ENCODE results near the gene TBC1D10A.

TBC1D10A gene

GRCh38 chr22:30273711-30274436, 52.9 kb downstream of the TBC1D10A start:
- H3K36me3 ChIP-seq (ENCODE audit: control insufficient read depth, insufficient read depth, low read length), result no peaks in the 10 kb centered on the region
- WGBS, 2 experiments (ENCODE audit: insufficient coverage in 2 of 2), result 72 to 81% methylated on average over 9 of the region's 10 CpGs
- no peak overlapping the region for H3K27ac ChIP-seq (ENCODE audit: low read depth, low read length, severe bottlenecking)
- peaks cover 6% of the 10 kb centered on the region for H3K4me1 ChIP-seq (ENCODE audit: control insufficient read depth, insufficient read depth, low read length, poor library complexity, severe bottlenecking)
- H3K9me3 ChIP-seq (ENCODE audit: control insufficient read depth, low read length), result no peaks in the 10 kb centered on the region
- no peak overlapping the region for H3K4me3 ChIP-seq (ENCODE audit: extremely low read depth, insufficient read depth, low read length, poor library complexity, severe bottlenecking)

GRCh38 chr22:30272781-30273601, 53.8 kb downstream of the TBC1D10A start:
- peaks cover 4% of the 10 kb centered on the region for H3K4me1 ChIP-seq (ENCODE audit: control insufficient read depth, insufficient read depth, low read length, poor library complexity, severe bottlenecking)
- H3K9me3 ChIP-seq (ENCODE audit: control insufficient read depth, low read length), result no peaks in the 10 kb centered on the region
- 87 to 89% methylated on average over 11 to 12 of the region's 16 CpGs for WGBS, 2 experiments (ENCODE audit: insufficient coverage in 2 of 2)
- no peak overlapping the region for H3K4me3 ChIP-seq (ENCODE audit: extremely low read depth, insufficient read depth, low read length, poor library complexity, severe bottlenecking)
- H3K36me3 ChIP-seq (ENCODE audit: control insufficient read depth, insufficient read depth, low read length), result no peaks in the 10 kb centered on the region
- no peak overlapping the region for H3K27ac ChIP-seq (ENCODE audit: low read depth, low read length, severe bottlenecking)

GRCh38 chr22:30270832-30271231, 55.9 kb downstream of the TBC1D10A start:
- Histone ChIP-seq H3K4me1 (ENCODE audit: control insufficient read depth, insufficient read depth, low read length, poor library complexity, severe bottlenecking) (no peaks in the 10 kb centered on the region), H3K4me3 (ENCODE audit: extremely low read depth, insufficient read depth, low read length, poor library complexity, severe bottlenecking) (no peak overlapping the region), H3K9me3 (ENCODE audit: control insufficient read depth, low read length) (no peaks in the 10 kb centered on the region), H3K36me3 (ENCODE audit: control insufficient read depth, insufficient read depth, low read length) (no peaks in the 10 kb centered on the region), H3K27ac (ENCODE audit: low read depth, low read length, severe bottlenecking) (no peak overlapping the region)
- 86 to 90% methylated on average over 13 of the region's 16 CpGs for WGBS, 2 experiments (ENCODE audit: insufficient coverage in 2 of 2)

- Histone ChIP-seq H3K27ac (ENCODE audit: low read depth, low read length, severe bottlenecking) (no peak overlapping the region), H3K9me3 (ENCODE audit: control insufficient read depth, low read length) (no peaks in the 10 kb centered on the region), H3K4me1 (ENCODE audit: control insufficient read depth, insufficient read depth, low read length, poor library complexity, severe bottlenecking) (no peaks in the 10 kb centered on the region), H3K36me3 (ENCODE audit: control insufficient read depth, insufficient read depth, low read length) (no peaks in the 10 kb centered on the region), H3K4me3 (ENCODE audit: extremely low read depth, insufficient read depth, low read length, poor library complexity, severe bottlenecking) (no peak overlapping the region)
- 86 to 95% methylated on average over 7 to 8 of the region's 8 CpGs for WGBS, 2 experiments (ENCODE audit: insufficient coverage in 2 of 2)
Observed at GRCh38 chr22:30268331-30268730, 58.4 kb downstream of the TBC1D10A start.

GRCh38 chr22:30267382-30268302, 59.1 kb downstream of the TBC1D10A start:
- Histone ChIP-seq H3K4me3 (ENCODE audit: extremely low read depth, insufficient read depth, low read length, poor library complexity, severe bottlenecking) (no peak overlapping the region), H3K9me3 (ENCODE audit: control insufficient read depth, low read length) (no peaks in the 10 kb centered on the region), H3K27ac (ENCODE audit: low read depth, low read length, severe bottlenecking) (no peak overlapping the region), H3K36me3 (ENCODE audit: control insufficient read depth, insufficient read depth, low read length) (no peaks in the 10 kb centered on the region), H3K4me1 (ENCODE audit: control insufficient read depth, insufficient read depth, low read length, poor library complexity, severe bottlenecking) (no peaks in the 10 kb centered on the region)
- WGBS, 2 experiments (ENCODE audit: insufficient coverage in 2 of 2), result 94 to 96% methylated on average over 4 to 12 of the region's 14 CpGs

- no peaks in the 10 kb centered on the region for H3K36me3 ChIP-seq (ENCODE audit: control insufficient read depth, insufficient read depth, low read length)
- H3K4me3 ChIP-seq (ENCODE audit: extremely low read depth, insufficient read depth, low read length, poor library complexity, severe bottlenecking), result no peak within 1 kb of the TSS
- peaks cover 4% of the 10 kb centered on the region for H3K4me1 ChIP-seq (ENCODE audit: control insufficient read depth, insufficient read depth, low read length, poor library complexity, severe bottlenecking)
- no peaks in the 10 kb centered on the region for H3K9me3 ChIP-seq (ENCODE audit: control insufficient read depth, low read length)
- H3K27ac ChIP-seq (ENCODE audit: low read depth, low read length, severe bottlenecking), result no peak within 1 kb of the TSS
- WGBS, 2 experiments (ENCODE audit: insufficient coverage in 2 of 2), result 93 to 95% methylated on average over 26 to 34 of the region's 35 CpGs
Observed at GRCh38 chr22:30266445-30267381, 60.0 kb downstream of the TBC1D10A start, which contains the start of gene OSM. TSS of gene OSM (minus strand) at chr22:30266851. CDS start at chr22:30266799, 52 bp downstream.

- Histone ChIP-seq H3K4me1 (ENCODE audit: control insufficient read depth, insufficient read depth, low read length, poor library complexity, severe bottlenecking) (peaks cover 4% of the 10 kb centered on the region), H3K4me3 (ENCODE audit: extremely low read depth, insufficient read depth, low read length, poor library complexity, severe bottlenecking) (no peak overlapping the region), H3K9me3 (ENCODE audit: control insufficient read depth, low read length) (no peaks in the 10 kb centered on the region), H3K36me3 (ENCODE audit: control insufficient read depth, insufficient read depth, low read length) (no peaks in the 10 kb centered on the region), H3K27ac (ENCODE audit: low read depth, low read length, severe bottlenecking) (no peak overlapping the region)
- WGBS, 2 experiments (ENCODE audit: insufficient coverage in 2 of 2), result 89 to 90% methylated on average over 18 to 19 of the region's 24 CpGs
Observed at GRCh38 chr22:30265823-30266444, 60.8 kb downstream of the TBC1D10A start.

- Histone ChIP-seq H3K4me3 (ENCODE audit: extremely low read depth, insufficient read depth, low read length, poor library complexity, severe bottlenecking) (no peak overlapping the region), H3K4me1 (ENCODE audit: control insufficient read depth, insufficient read depth, low read length, poor library complexity, severe bottlenecking) (peaks cover 4% of the 10 kb centered on the region), H3K36me3 (ENCODE audit: control insufficient read depth, insufficient read depth, low read length) (no peaks in the 10 kb centered on the region), H3K9me3 (ENCODE audit: control insufficient read depth, low read length) (no peaks in the 10 kb centered on the region), H3K27ac (ENCODE audit: low read depth, low read length, severe bottlenecking) (no peak overlapping the region)
- 97 to 98% methylated on average over 7 to 9 of the region's 9 CpGs for whole genome bisulfite sequencing, 2 experiments (ENCODE audit: insufficient coverage in 2 of 2)
Observed at GRCh38 chr22:30265131-30265720, 61.5 kb downstream of the TBC1D10A start.

GRCh38 chr22:30263883-30264282, 62.9 kb downstream of the TBC1D10A start:
- Histone ChIP-seq H3K9me3 (ENCODE audit: control insufficient read depth, low read length) (no peaks in the 10 kb centered on the region), H3K36me3 (ENCODE audit: control insufficient read depth, insufficient read depth, low read length) (no peaks in the 10 kb centered on the region), H3K4me1 (ENCODE audit: control insufficient read depth, insufficient read depth, low read length, poor library complexity, severe bottlenecking) (peaks cover 4% of the 10 kb centered on the region), H3K4me3 (ENCODE audit: extremely low read depth, insufficient read depth, low read length, poor library complexity, severe bottlenecking) (no peak overlapping the region), H3K27ac (ENCODE audit: low read depth, low read length, severe bottlenecking) (no peak overlapping the region)
- 90 to 94% methylated on average over 13 to 14 of the region's 17 CpGs for WGBS, 2 experiments (ENCODE audit: insufficient coverage in 2 of 2)

Measured in mesodermal cell (in vitro differentiated cells).